Measurements from ENCODE around the gene SPART. TPM values are rescaled to one million over a fixed set of nuclear protein-coding genes. Genes with fewer than 3 reads are reported as not detected.

The SPART gene
- polyA plus RNA-seq, 1 donor (not counting 4 experiments of a cell fraction or from before 2014, with no cell fraction given), result 35.5 TPM

GRCh38 chr13:36354842-36355623 lies 8.8 kb upstream of the SPART start:
- dilution Hi-C loops (cut with MboI; ENCODE audit: extremely low pct_ligation_motif_present, low sequenced_read_pairs), result no loop called here
- Histone ChIP-seq H3K9me3 (ENCODE audit: control insufficient read depth, low read depth, low read length) (no peaks in the 10 kb centered on the region), H4K20me1 (ENCODE audit: control insufficient read depth, extremely low read depth, insufficient read depth, low read length) (no peaks in the 10 kb centered on the region), H3K79me2 (ENCODE audit: control insufficient read depth, insufficient read depth, low read length) (no peaks in the 10 kb centered on the region), H3K4me1 (ENCODE audit: control insufficient read depth, extremely low read depth, insufficient read depth, low read length) (no peaks in the 10 kb centered on the region), H3K36me3 (ENCODE audit: control insufficient read depth in 2 of 2, extremely low read depth in 1 of 2, insufficient read depth in 2 of 2, low read length in 2 of 2) (no peaks in the 10 kb centered on the region), H3K9ac (ENCODE audit: control insufficient read depth, extremely low read depth, insufficient read depth, low read length) (no peak overlapping the region), H3K27me3 (ENCODE audit: control insufficient read depth, extremely low read depth, insufficient read depth, low read length) (no peaks in the 10 kb centered on the region), H2AFZ (ENCODE audit: control insufficient read depth, low read length) (no peak overlapping the region), H3K4me2 (ENCODE audit: control insufficient read depth, extremely low read depth, insufficient read depth, low read depth, low read length) (no peak overlapping the region), H3K27ac (ENCODE audit: control insufficient read depth, insufficient read depth, low read length) (no peak overlapping the region), H3K9me1 (ENCODE audit: control insufficient read depth, extremely low read depth, insufficient read depth, low read length) (no peaks in the 10 kb centered on the region), H3K4me3 (ENCODE audit: control insufficient read depth in 2 of 3, extremely low read depth in 1 of 3, insufficient read depth in 2 of 3, low read depth in 1 of 3, low read length in 3 of 3) (no peak overlapping the region)
- no peak for TF ChIP-seq CTCF (optimal IDR thresholded peaks at IDR 0.05 in 1 of 3, IDR thresholded peaks at IDR 0.05 in 1 of 3, conservative IDR thresholded peaks at IDR 0.05 in 1 of 3; ENCODE audit: extremely low read depth in 1 of 3, insufficient read depth in 2 of 3, low read length in 3 of 3)
- no peak for TF ChIP-seq EZH2 (IDR thresholded peaks at IDR 0.05; ENCODE audit: low read length)
- no peak for FAIRE-seq
- no peak for DNase-seq (ENCODE audit: low read depth, low spot score)

- Histone ChIP-seq H4K20me1 (ENCODE audit: control insufficient read depth, extremely low read depth, insufficient read depth, low read length) (no peaks in the 10 kb centered on the region), H3K36me3 (ENCODE audit: control insufficient read depth in 2 of 2, extremely low read depth in 1 of 2, insufficient read depth in 2 of 2, low read length in 2 of 2) (no peaks in the 10 kb centered on the region), H3K4me1 (ENCODE audit: control insufficient read depth, extremely low read depth, insufficient read depth, low read length) (no peaks in the 10 kb centered on the region), H3K79me2 (ENCODE audit: control insufficient read depth, insufficient read depth, low read length) (no peaks in the 10 kb centered on the region), H3K27me3 (ENCODE audit: control insufficient read depth, extremely low read depth, insufficient read depth, low read length) (no peaks in the 10 kb centered on the region), H3K9me1 (ENCODE audit: control insufficient read depth, extremely low read depth, insufficient read depth, low read length) (no peaks in the 10 kb centered on the region), H3K4me2 (ENCODE audit: control insufficient read depth, extremely low read depth, insufficient read depth, low read depth, low read length) (no peak overlapping the region), H3K9me3 (ENCODE audit: control insufficient read depth, low read depth, low read length) (no peaks in the 10 kb centered on the region), H3K9ac (ENCODE audit: control insufficient read depth, extremely low read depth, insufficient read depth, low read length) (no peak overlapping the region), H2AFZ (ENCODE audit: control insufficient read depth, low read length) (no peak overlapping the region), H3K4me3 (ENCODE audit: control insufficient read depth in 2 of 3, extremely low read depth in 1 of 3, insufficient read depth in 2 of 3, low read depth in 1 of 3, low read length in 3 of 3) (no peak overlapping the region), H3K27ac (ENCODE audit: control insufficient read depth, insufficient read depth, low read length) (no peak overlapping the region)
- DNase-seq (ENCODE audit: low read depth, low spot score) (no peak), FAIRE-seq (no peak)
- dilution Hi-C loops (cut with MboI; ENCODE audit: extremely low pct_ligation_motif_present, low sequenced_read_pairs), result no loop called here
- TF ChIP-seq CTCF (optimal IDR thresholded peaks at IDR 0.05 in 1 of 3, IDR thresholded peaks at IDR 0.05 in 1 of 3, conservative IDR thresholded peaks at IDR 0.05 in 1 of 3; ENCODE audit: extremely low read depth in 1 of 3, insufficient read depth in 2 of 3, low read length in 3 of 3) (no peak), EZH2 (IDR thresholded peaks at IDR 0.05; ENCODE audit: low read length) (no peak)
These were observed 6.8 kb upstream of the SPART start for GRCh38 chr13:36353001-36353400.
